Measurements from ENCODE around the gene NFIA.

Gene NFIA

DNA sequence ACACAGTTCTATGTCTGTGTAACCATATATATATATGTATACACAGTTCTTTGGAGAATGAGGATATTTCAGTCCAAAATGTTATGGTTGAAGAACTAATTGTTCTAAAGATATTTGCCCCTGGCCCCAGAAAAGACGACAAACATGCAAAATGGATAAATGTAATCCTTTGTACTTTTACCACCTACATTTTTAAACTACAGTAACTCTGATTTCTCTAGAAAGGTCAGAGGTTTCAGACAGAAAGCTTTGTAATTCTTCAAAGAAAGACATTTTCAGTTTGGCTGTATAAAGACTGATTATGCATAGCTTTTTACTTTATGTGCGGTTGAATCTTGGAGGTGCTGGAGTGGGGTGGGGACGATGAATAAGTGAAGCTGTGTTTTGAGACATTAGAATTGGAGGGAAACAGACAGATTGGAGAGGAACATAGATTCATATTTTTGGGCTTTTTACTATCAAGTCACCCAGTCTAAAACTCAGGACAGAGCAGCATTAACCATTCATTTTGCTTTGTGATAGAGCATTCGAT lies 16.6 kb downstream of the NFIA start:
- H3K27me3 ChIP-seq (replicated peaks), result no peaks in the 10 kb centered on the region
- in situ Hi-C loops (cut with HindIII; ENCODE audit: low pct_ligation_motif_present, low sequenced_read_pairs), result no loop called here
- DNase-seq, result no peak
- H3K36me3 ChIP-seq (replicated peaks), result no peaks in the 10 kb centered on the region
- H3K27ac ChIP-seq, result no peak overlapping the region
- no peak overlapping the region for H3K4me3 ChIP-seq (ENCODE audit: low read depth, low read length)
- TF ChIP-seq, protein P1, sequence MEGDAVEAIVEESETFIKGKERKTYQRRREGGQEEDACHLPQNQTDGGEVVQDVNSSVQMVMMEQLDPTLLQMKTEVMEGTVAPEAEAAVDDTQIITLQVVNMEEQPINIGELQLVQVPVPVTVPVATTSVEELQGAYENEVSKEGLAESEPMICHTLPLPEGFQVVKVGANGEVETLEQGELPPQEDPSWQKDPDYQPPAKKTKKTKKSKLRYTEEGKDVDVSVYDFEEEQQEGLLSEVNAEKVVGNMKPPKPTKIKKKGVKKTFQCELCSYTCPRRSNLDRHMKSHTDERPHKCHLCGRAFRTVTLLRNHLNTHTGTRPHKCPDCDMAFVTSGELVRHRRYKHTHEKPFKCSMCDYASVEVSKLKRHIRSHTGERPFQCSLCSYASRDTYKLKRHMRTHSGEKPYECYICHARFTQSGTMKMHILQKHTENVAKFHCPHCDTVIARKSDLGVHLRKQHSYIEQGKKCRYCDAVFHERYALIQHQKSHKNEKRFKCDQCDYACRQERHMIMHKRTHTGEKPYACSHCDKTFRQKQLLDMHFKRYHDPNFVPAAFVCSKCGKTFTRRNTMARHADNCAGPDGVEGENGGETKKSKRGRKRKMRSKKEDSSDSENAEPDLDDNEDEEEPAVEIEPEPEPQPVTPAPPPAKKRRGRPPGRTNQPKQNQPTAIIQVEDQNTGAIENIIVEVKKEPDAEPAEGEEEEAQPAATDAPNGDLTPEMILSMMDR (IDR thresholded peaks at IDR 0.05; ENCODE audit: low read depth, low read length, missing control alignments), result no peak

DNA sequence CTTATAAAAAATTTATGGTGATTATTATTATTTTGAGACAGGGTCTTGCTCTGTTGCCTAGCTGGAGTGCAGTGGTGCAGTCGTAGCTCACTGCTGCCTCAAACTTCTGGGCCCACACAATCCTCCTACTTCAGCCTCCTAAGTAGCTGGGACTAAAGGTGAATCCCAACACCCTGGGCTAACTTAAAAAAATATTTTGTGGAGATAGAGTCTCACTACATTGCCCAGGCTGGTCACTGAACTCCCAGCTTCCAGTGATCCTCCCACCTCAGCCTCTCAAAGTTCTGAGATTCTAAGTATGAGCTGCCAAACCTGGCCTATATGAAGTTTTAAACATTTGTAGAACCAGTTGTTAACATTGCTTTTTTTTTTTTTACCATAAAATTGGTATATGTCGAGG lies 18.2 kb downstream of the NFIA start:
- no peak overlapping the region for H3K4me3 ChIP-seq (ENCODE audit: low read depth, low read length)
- no peak for DNase-seq
- no peaks in the 10 kb centered on the region for H3K27me3 ChIP-seq (replicated peaks)
- in situ Hi-C loops (cut with HindIII; ENCODE audit: low pct_ligation_motif_present, low sequenced_read_pairs), result no loop called here
- no peaks in the 10 kb centered on the region for H3K36me3 ChIP-seq (replicated peaks)
- no peak overlapping the region for H3K27ac ChIP-seq
- TF ChIP-seq, protein P1 (IDR thresholded peaks at IDR 0.05; ENCODE audit: low read depth, low read length, missing control alignments), result no peak

DNA sequence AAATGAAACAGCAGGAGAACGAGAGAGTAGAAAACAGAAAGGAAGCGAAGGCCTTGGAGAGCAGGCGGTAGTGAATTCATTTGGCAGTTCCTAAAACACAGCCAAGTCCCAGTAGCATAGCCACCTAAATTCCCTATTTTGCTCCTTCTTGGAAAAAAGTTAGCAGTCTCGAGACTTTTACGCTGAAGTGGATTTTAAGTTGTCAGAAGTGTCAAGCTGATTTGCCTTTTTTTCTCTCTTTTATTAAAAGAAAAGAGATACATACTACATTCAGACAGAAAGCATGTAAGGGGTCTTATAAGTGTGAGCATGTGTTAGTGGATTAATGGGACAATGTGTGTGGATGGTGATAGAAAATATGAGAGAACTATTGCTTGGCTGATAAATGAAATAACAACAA lies 19.2 kb downstream of the NFIA start:
- H3K27ac ChIP-seq, result no peak overlapping the region
- DNase-seq, result no peak
- no peaks in the 10 kb centered on the region for H3K27me3 ChIP-seq (replicated peaks)
- no peak overlapping the region for H3K4me3 ChIP-seq (ENCODE audit: low read depth, low read length)
- in situ Hi-C loops (cut with HindIII; ENCODE audit: low pct_ligation_motif_present, low sequenced_read_pairs), result no loop called here
- no peaks in the 10 kb centered on the region for H3K36me3 ChIP-seq (replicated peaks)
- TF ChIP-seq, protein P1 (IDR thresholded peaks at IDR 0.05; ENCODE audit: low read depth, low read length, missing control alignments), result no peak

DNA sequence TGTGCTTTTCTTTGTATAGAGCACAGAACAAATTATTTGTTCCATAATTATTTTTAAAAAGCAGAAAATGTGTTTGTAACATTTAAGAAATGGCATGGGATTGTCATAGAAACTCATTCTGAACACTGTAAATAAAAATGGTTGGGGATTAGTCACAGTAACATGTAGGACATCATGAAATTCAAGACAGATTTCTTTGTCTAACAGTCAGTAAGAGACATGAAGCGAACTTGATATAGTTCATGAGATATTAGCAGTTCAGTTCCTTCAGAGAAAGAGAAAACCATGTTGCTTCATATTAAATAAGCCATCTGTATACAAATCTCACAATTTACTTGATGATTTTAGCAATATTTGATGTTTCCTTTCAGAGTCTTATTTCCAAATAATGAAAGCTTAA lies 19.7 kb downstream of the NFIA start:
- H3K27ac ChIP-seq, result no peak overlapping the region

DNA sequence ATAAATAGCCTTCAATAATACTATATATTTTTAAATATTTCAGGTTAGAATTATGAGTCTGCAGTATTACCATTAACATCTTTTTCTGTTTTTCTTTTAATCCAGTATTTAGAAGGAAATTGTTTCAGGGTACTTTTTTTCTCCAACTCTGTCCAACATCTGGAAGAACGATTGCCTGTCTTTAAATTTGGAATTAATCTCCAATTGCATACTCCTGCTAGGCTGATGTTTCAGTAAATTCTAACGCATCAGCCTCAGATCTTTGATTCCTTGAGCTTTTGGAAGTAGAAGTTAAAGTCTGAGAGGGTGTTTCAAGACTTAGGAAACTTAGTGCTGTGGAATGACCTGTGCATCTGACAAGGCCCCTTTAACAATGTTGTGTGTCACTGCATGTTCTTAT lies 20.3 kb downstream of the NFIA start:
- no peak for DNase-seq
- H3K27ac ChIP-seq, result no peak overlapping the region
- no peaks in the 10 kb centered on the region for H3K27me3 ChIP-seq (replicated peaks)
- no peak overlapping the region for H3K4me3 ChIP-seq (ENCODE audit: low read depth, low read length)
- no peaks in the 10 kb centered on the region for H3K36me3 ChIP-seq (replicated peaks)
- TF ChIP-seq, protein P1 (IDR thresholded peaks at IDR 0.05; ENCODE audit: low read depth, low read length, missing control alignments), result no peak
- in situ Hi-C loops (cut with HindIII; ENCODE audit: low pct_ligation_motif_present, low sequenced_read_pairs), result no loop called here

More for the DNA sequence above, 19.7 kb downstream of the NFIA start:
- Histone ChIP-seq H3K36me3 (replicated peaks) (no peaks in the 10 kb centered on the region), H3K4me3 (ENCODE audit: low read depth, low read length) (no peak overlapping the region), H3K27me3 (replicated peaks) (no peaks in the 10 kb centered on the region)
- TF ChIP-seq, protein P1 (IDR thresholded peaks at IDR 0.05; ENCODE audit: low read depth, low read length, missing control alignments), result no peak
- in situ Hi-C loops (cut with HindIII; ENCODE audit: low pct_ligation_motif_present, low sequenced_read_pairs), result no loop called here
- DNase-seq, result no peak

DNA sequence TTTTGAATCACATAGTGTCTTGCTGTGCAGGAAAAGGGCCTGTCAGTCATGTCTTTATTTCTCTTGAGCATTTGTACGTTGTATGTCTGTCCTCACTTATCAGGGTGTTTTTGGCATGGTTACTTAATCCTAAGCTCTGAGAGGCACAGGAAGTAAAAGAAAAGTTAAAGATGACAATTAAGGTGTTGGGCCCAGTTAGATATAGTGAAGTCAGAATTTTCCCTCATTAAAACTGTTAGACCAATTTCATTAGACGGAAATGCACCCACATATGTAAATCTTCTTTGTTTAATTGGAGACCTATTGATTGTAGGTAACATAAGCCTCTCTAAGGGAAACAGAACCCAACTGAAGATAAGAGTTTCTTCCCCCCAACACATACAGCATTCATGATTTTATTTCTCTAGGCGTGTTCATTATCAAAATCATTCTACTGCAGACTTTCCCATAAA lies 21.9 kb downstream of the NFIA start:
- Histone ChIP-seq H3K27ac (no peak overlapping the region), H3K27me3 (replicated peaks) (no peaks in the 10 kb centered on the region), H3K4me3 (ENCODE audit: low read depth, low read length) (no peak overlapping the region), H3K36me3 (replicated peaks) (no peaks in the 10 kb centered on the region)
- in situ Hi-C loops (cut with HindIII; ENCODE audit: low pct_ligation_motif_present, low sequenced_read_pairs), result no loop called here
- TF ChIP-seq, protein P1 (IDR thresholded peaks at IDR 0.05; ENCODE audit: low read depth, low read length, missing control alignments), result no peak
- no peak for DNase-seq
